ENCODE measurements around the gene POLR1A.
"Not testable (repeated sequence)": the region's sequence is repeated elsewhere in the genome, so short reads cannot be mapped to it uniquely, and the experiment has no call there.

The POLR1A gene

GRCh38 chr2:85995648-85996529, 109.8 kb downstream of the POLR1A start:
- no peak for DNase-seq

GRCh38 chr2:85994897-85995647, 110.6 kb downstream of the POLR1A start:
- DNase-seq, result no peak

- DNase-seq, result no peak
Measured at GRCh38 chr2:85994421-85994777, 111.3 kb downstream of the POLR1A start.

- DNase-seq, result no peak
Measured at GRCh38 chr2:85992611-85993010, 113.1 kb downstream of the POLR1A start.

- DNase-seq, result not testable (repeated sequence)
Measured at GRCh38 chr2:85992053-85992452, 113.6 kb downstream of the POLR1A start.

GRCh38 chr2:85990084-85990483, 115.6 kb downstream of the POLR1A start:
- no peak for DNase-seq

GRCh38 chr2:85989288-85989865, 116.3 kb downstream of the POLR1A start:
- no peak for DNase-seq

GRCh38 chr2:85988914-85989270, 116.8 kb downstream of the POLR1A start:
- DNase-seq, result no peak

- DNase-seq, result no peak
Measured at GRCh38 chr2:85988175-85988913, 117.3 kb downstream of the POLR1A start.

- no peak for DNase-seq
Measured at GRCh38 chr2:85987266-85988174, 118.2 kb downstream of the POLR1A start.

GRCh38 chr2:85986121-85986520, 119.6 kb downstream of the POLR1A start:
- no peak for DNase-seq

- DNase-seq, result no peak
Measured at GRCh38 chr2:85984788-85985187, 120.9 kb downstream of the POLR1A start.

GRCh38 chr2:85983766-85984165, 121.9 kb downstream of the POLR1A start:
- no peak for DNase-seq

- no peak for DNase-seq
Measured at GRCh38 chr2:85981579-85982247, 124.0 kb downstream of the POLR1A start.

GRCh38 chr2:85978883-85979780, 126.6 kb downstream of the POLR1A start:
- no peak for DNase-seq

GRCh38 chr2:85976106-85976920, 129.4 kb downstream of the POLR1A start:
- DNase-seq, result no peak

- no peak for DNase-seq
Measured at GRCh38 chr2:85975581-85975980, 130.1 kb downstream of the POLR1A start.

- no peak for DNase-seq
Measured at GRCh38 chr2:85974390-85974789, 131.3 kb downstream of the POLR1A start.

- no peak for DNase-seq
Measured at GRCh38 chr2:85972355-85972754, 133.3 kb downstream of the POLR1A start.
